Spleen (tissue), 11 donors: Measurements from ENCODE around the gene WDR1. TPM values are rescaled to one million over a fixed set of nuclear protein-coding genes. Genes with fewer than 3 reads are reported as not detected.
A peak's percentile ranks its signal among the peaks of the same experiment; 100 is the strongest.

Experiments
- DNase-seq: peaks from one replicate; pipeline ENCODE4 v3.0.0-alpha.2; 2020
- H3K27ac ChIP-seq, 8 donors: fragments of 200-600 bp; sonication (generic) in 7 of 8; 1 replicate in 4 of 8; 2 replicates in 4 of 8; pipeline versions ENCODE4 v1.5.0 to v1.8.0; 2016 to 2021; ENCODE audit warnings: inconsistent platforms in 4 of 8, mild to moderate bottlenecking in 4 of 8, moderate library complexity in 1 of 8
- H3K27me3 ChIP-seq, 7 donors: fragments of 200-600 bp; sonication (generic) in 6 of 7; replicated peaks in 1 of 7; 1 replicate in 4 of 7; 2 replicates in 3 of 7; pipeline versions ENCODE4 v1.5.0 to v1.8.0; 2016 to 2021; ENCODE audit warnings: inconsistent platforms in 3 of 7, mild to moderate bottlenecking in 1 of 7
- H3K36me3 ChIP-seq, 6 donors: fragments of 200-600 bp; sonication (generic) in 5 of 6; 1 replicate in 4 of 6; 2 replicates in 2 of 6; pipeline versions ENCODE4 v1.5.0 to v1.8.0; 2016 to 2021; ENCODE audit warnings: inconsistent platforms in 2 of 6
- H3K4me1 ChIP-seq, 6 donors: fragments of 200-600 bp; sonication (generic) in 5 of 6; 1 replicate in 3 of 6; 2 replicates in 3 of 6; pipeline versions ENCODE4 v1.5.0 to v1.8.0; 2016 to 2021; ENCODE audit warnings: inconsistent platforms in 3 of 6
- H3K4me3 ChIP-seq, 8 donors: fragments of 200-600 bp; sonication (generic) in 7 of 8; 1 replicate in 4 of 8; 2 replicates in 4 of 8; pipeline versions ENCODE4 v1.5.0 to v1.8.0; 2016 to 2021; ENCODE audit warnings: inconsistent platforms in 4 of 8, mild to moderate bottlenecking in 4 of 8, moderate library complexity in 2 of 8
- H3K9me3 ChIP-seq, 8 donors: fragments of 200-600 bp; sonication (generic) in 7 of 8; 1 replicate in 4 of 8; 2 replicates in 4 of 8; pipeline versions ENCODE4 v1.5.0 to v1.8.0; 2016 to 2021; ENCODE audit warnings: inconsistent platforms in 4 of 8
- POLR2A ChIP-seq, 3 donors: fragments of 450-650 bp; IDR thresholded peaks; one replicate each; pipeline ENCODE4 v1.5.1; 2017; ENCODE audit warnings: antibody characterized with exemption in 3 of 3, mild to moderate bottlenecking in 1 of 3
- POLR2AphosphoS5 ChIP-seq, 3 donors: sonication (generic); formaldehyde crosslinking; IDR thresholded peaks; one replicate each; pipeline ENCODE4 v1.5.1; 2017; ENCODE audit warnings: antibody characterized with exemption in 3 of 3
- WGBS, 5 donors: extraction: QIAGEN DNeasy Blood & Tissue Kit in 3 of 5; methylation state at CpG; one replicate each; pipeline versions ENCODE4 v1.1.5 to v1.1.7; 2013 to 2018; 5-methylcytosine and 5-hydroxymethylcytosine counted together
- intact Hi-C: fragments of 100-400 bp; cut with DNase I; formaldehyde crosslinking; loops from one replicate; pipeline ENCODE4 v1.15.0; 2023; ENCODE audit warnings: low total_unique reads
- polyA plus RNA-seq, 3 donors: library from polyadenylated mRNA; stranded (reverse); fragments of 200-250 nt; gene quantifications; one replicate each; pipeline ENCODE4 v1.2.1, GENCODE V29; 2013
- total RNA-seq, 7 donors: library from RNA; depleted of rRNA in 3 of 7; stranded (reverse); fragments of >200 nt in 3 of 7; fragmentation: NEBNext Ultra II Directional in 4 of 7; extraction: Animal tissue kit (Norgen Biotek cat#: 25700) in 4 of 7; gene quantifications; one replicate each; pipeline versions ENCODE4 v1.1.0 to v1.2.1, GENCODE V29; 2016 to 2021
- TF ChIP-seq, protein P1 (sequence below), 11 experiments: fragments of 200-600 bp in 7 of 11; fragments of 450-650 bp in 4 of 11; sonication (generic) in 4 of 11; IDR thresholded peaks in 8 of 11; conservative IDR thresholded peaks in 3 of 11; 1 replicate in 7 of 11; 2 replicates in 4 of 11; pipeline versions ENCODE4 v1.4.0 to v1.8.0; 2016 to 2021; ENCODE audit warnings: antibody characterized with exemption in 11 of 11, inconsistent platforms in 4 of 11, mild to moderate bottlenecking in 1 of 11
- donor health status: healthy with polysubstance abuse.
- donor health status: DM: no; HTN: no; CAD: no; lungs with moderate emphysema.
- donor health status: DM: no; HTN: no; CAD: no.
- donor health status: Bipolar disorder and iron deficiency.
- donor health status: healthy.
- donor health status: DM: no; HTN: no; CAD: no.
- donor health status: DM: yes; HTN: yes; CAD: no.

Gene WDR1
- total and polyA plus RNA-seq, 10 donors, result 56.6 to 377 (median 147) TPM

DNA sequence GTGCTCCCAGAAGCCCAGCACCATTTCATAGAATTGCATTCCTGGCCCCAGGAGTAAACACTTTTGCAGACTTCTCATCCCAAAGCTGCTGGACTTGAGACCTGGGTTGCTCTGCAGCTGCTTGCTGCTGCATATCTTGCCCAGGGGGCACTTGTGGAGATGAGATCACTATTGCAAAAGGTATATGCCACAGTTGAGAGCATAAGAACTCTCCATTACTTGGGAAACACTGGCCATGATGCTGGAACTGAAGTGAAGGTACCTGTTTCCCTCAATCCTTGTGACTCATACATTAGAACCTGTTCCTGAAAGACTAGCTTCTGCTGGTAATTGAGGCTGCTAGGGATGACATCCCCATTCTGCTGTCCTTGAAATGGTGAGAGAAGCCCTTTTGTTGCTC is 43.1 kb upstream of the WDR1 start:
- DNase-seq, result no peak
- H3K27me3 ChIP-seq, result peaks cover 0 to 20% (median 0%) of the 10 kb centered on the region in 7 donors
- H3K27ac ChIP-seq, result no peak overlapping the region
- H3K9me3 ChIP-seq, result no peaks in the 10 kb centered on the region
- H3K4me1 ChIP-seq, result peaks cover 0 to 8% (median 0%) of the 10 kb centered on the region in 6 donors
- H3K36me3 ChIP-seq, result no peaks in the 10 kb centered on the region
- no peak for TF ChIP-seq POLR2AphosphoS5 (IDR thresholded peaks at IDR 0.05)
- TF ChIP-seq, protein P1, sequence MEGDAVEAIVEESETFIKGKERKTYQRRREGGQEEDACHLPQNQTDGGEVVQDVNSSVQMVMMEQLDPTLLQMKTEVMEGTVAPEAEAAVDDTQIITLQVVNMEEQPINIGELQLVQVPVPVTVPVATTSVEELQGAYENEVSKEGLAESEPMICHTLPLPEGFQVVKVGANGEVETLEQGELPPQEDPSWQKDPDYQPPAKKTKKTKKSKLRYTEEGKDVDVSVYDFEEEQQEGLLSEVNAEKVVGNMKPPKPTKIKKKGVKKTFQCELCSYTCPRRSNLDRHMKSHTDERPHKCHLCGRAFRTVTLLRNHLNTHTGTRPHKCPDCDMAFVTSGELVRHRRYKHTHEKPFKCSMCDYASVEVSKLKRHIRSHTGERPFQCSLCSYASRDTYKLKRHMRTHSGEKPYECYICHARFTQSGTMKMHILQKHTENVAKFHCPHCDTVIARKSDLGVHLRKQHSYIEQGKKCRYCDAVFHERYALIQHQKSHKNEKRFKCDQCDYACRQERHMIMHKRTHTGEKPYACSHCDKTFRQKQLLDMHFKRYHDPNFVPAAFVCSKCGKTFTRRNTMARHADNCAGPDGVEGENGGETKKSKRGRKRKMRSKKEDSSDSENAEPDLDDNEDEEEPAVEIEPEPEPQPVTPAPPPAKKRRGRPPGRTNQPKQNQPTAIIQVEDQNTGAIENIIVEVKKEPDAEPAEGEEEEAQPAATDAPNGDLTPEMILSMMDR (IDR thresholded peaks at IDR 0.05 in 8 of 11, conservative IDR thresholded peaks at IDR 0.05 in 3 of 11), result no peak
- TF ChIP-seq POLR2A (IDR thresholded peaks at IDR 0.05), result no peak
- intact Hi-C loops, result loop anchor here (5.0 kb wide), 1 partner anchor 378 kb away; no protein-coding TSS in a partner anchor
- no peak overlapping the region for H3K4me3 ChIP-seq

DNA sequence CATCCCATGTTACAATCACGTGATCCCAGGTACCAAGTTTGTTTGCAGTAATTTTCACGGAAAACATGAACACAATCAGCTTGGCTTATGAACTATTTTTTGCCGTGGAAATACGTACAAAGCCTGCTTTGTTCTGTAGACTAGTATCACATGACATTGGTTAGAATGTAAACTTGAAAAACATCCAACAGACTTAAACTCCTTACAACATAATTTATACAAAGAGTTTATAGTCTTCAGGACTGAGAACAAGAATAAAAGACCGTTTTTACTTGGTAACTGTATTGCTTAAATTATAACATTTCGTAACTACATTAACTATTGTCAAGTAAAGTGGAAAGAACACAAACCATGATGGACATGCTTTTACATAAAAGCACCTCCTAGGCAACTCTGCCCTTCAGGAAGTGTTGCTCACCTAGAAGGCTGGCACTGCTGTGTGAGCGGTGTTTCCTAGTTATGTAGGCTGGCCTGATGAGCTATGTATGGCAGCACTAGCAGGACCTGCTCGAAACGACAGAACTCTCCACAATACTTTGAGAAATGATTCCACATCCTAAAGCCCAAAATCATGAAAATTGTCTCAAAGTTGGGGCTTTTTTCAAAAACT is 41.8 kb upstream of the WDR1 start:
- no peak overlapping the region for H3K4me3 ChIP-seq
- no peaks in the 10 kb centered on the region for H3K36me3 ChIP-seq
- WGBS, 5 donors, result 51 to 59% (median 57%) methylated on average over 9 of the region's 9 CpGs
- no peak for DNase-seq
- no peaks in the 10 kb centered on the region for H3K9me3 ChIP-seq
- intact Hi-C loops, result no loop called here
- H3K4me1 ChIP-seq, result peaks cover 0 to 8% (median 0%) of the 10 kb centered on the region in 6 donors
- H3K27me3 ChIP-seq, result peaks cover 0 to 10% (median 0%) of the 10 kb centered on the region in 7 donors
- TF ChIP-seq, protein P1 (IDR thresholded peaks at IDR 0.05 in 8 of 11, conservative IDR thresholded peaks at IDR 0.05 in 3 of 11), result no peak
- TF ChIP-seq POLR2A (IDR thresholded peaks at IDR 0.05) (no peak), POLR2AphosphoS5 (IDR thresholded peaks at IDR 0.05) (no peak)
- no peak overlapping the region for H3K27ac ChIP-seq

DNA sequence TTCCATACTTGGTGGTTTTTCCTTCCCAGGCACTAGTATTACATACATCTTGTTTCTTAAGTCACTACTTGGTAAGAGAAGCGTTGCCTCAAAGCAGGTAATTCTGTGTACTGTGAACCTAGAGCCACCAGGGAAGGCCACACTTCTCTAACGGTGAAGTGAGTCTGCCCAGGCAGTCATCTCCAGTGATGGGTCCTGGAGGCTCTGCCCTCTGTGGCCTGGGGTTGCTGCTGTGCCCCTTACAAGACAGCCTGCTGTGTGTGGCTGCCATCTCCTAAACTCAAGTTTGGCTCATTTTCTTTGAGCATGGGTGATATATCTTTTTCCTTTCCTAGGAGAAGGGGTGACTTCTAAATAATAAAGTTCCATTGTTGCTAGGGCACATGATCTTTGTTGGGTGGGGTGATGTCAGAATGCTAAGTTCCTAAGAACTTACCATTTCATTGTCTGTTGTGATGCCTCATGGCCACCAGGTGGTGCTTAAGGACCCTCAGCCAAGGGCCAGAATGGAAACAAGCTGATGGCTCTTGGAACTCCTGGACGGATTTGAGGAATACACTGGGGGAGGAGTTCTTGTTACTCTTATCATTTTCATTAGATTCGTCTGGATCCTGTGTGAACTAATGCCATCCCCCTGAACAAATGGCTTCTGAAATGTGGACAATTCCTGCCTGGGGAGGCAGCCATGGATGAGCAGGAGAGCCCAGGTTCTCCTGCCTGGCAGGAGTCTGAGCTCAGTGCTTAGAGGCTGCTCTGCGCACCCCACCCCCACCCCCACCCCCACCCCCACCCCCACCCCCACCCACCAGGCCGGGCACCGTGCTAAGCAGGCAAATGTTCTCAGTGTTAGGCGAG is 41.1 kb upstream of the WDR1 start:
- 45 to 55% (median 46%) methylated on average over 8 of the region's 8 CpGs for WGBS, 5 donors
- Histone ChIP-seq H3K4me3 (no peak overlapping the region), H3K4me1 (peaks cover 0 to 8% (median 0%) of the 10 kb centered on the region in 6 donors), H3K27ac (no peak overlapping the region), H3K27me3 (peaks cover 0 to 10% (median 0%) of the 10 kb centered on the region in 7 donors), H3K36me3 (no peaks in the 10 kb centered on the region), H3K9me3 (no peaks in the 10 kb centered on the region)
- intact Hi-C loops, result no loop called here
- no peak for DNase-seq
- TF ChIP-seq, protein P1 (IDR thresholded peaks at IDR 0.05 in 8 of 11, conservative IDR thresholded peaks at IDR 0.05 in 3 of 11), result peak; percentile 48 to 78 (median 68)
- no peak for TF ChIP-seq POLR2A (IDR thresholded peaks at IDR 0.05)

DNA sequence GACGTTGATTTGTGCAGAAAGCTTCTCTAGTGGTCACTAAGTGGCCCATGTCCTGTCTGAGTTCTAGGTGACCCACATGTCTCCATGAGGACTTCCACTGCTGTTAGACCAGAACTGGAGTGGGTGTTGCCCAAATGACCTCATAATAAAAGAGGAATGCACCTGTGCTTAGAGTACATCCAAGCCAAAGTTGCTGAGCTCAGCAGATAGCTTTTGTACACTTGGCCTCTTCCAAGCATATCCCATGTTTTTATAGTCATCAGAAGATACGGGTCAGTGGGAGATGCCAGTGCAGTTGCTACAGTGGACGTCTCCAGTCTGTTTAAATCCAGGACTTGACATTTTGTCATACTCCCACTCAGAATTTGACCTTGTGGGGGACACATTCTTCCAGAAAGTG is 37.6 kb upstream of the WDR1 start:
- no peak for DNase-seq
- Histone ChIP-seq H3K9me3 (no peaks in the 10 kb centered on the region), H3K36me3 (no peaks in the 10 kb centered on the region), H3K4me3 (no peak overlapping the region), H3K27ac (no peak overlapping the region), H3K4me1 (peaks cover 0 to 17% (median 3%) of the 10 kb centered on the region in 6 donors), H3K27me3 (peaks cover 0 to 15% (median 0%) of the 10 kb centered on the region in 7 donors)
- no peak for TF ChIP-seq POLR2AphosphoS5 (IDR thresholded peaks at IDR 0.05)
- no peak for TF ChIP-seq POLR2A (IDR thresholded peaks at IDR 0.05)
- TF ChIP-seq, protein P1 (IDR thresholded peaks at IDR 0.05 in 8 of 11, conservative IDR thresholded peaks at IDR 0.05 in 3 of 11), result no peak
- intact Hi-C loops, result no loop called here
- WGBS, 5 donors, result 72 to 86% (median 80%) methylated on average over 3 of the region's 3 CpGs
